Gastroesophageal sphincter (tissue), 3 donors: ENCODE results near the gene ZSCAN9.

Experiments
- POLR2A ChIP-seq, 2 donors: fragments of 450-650 bp; IDR thresholded peaks; one replicate each; pipeline ENCODE4 v1.6.1; 2017; ENCODE audit warnings: antibody characterized with exemption in 2 of 2, mild to moderate bottlenecking in 2 of 2, moderate library complexity in 1 of 2
- POLR2AphosphoS5 ChIP-seq: sonication (generic); formaldehyde crosslinking; IDR thresholded peaks from one replicate; pipeline ENCODE4 v1.6.1; 2017; ENCODE audit warnings: antibody characterized with exemption
- TF ChIP-seq, protein P1 (sequence below), 4 experiments: fragments of 200-600 bp in 2 of 4; fragments of 450-650 bp in 2 of 4; sonication (generic) in 1 of 4; IDR thresholded peaks; one replicate each; pipeline ENCODE4 v1.5.1; 2017 to 2019; ENCODE audit warnings: antibody characterized with exemption in 4 of 4, mild to moderate bottlenecking in 2 of 4, moderate library complexity in 2 of 4

- TF ChIP-seq POLR2AphosphoS5, result no peak
- no peak for TF ChIP-seq POLR2A (IDR thresholded peaks at IDR 0.05)
- TF ChIP-seq, protein P1, sequence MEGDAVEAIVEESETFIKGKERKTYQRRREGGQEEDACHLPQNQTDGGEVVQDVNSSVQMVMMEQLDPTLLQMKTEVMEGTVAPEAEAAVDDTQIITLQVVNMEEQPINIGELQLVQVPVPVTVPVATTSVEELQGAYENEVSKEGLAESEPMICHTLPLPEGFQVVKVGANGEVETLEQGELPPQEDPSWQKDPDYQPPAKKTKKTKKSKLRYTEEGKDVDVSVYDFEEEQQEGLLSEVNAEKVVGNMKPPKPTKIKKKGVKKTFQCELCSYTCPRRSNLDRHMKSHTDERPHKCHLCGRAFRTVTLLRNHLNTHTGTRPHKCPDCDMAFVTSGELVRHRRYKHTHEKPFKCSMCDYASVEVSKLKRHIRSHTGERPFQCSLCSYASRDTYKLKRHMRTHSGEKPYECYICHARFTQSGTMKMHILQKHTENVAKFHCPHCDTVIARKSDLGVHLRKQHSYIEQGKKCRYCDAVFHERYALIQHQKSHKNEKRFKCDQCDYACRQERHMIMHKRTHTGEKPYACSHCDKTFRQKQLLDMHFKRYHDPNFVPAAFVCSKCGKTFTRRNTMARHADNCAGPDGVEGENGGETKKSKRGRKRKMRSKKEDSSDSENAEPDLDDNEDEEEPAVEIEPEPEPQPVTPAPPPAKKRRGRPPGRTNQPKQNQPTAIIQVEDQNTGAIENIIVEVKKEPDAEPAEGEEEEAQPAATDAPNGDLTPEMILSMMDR (IDR thresholded peaks at IDR 0.05), result no peak
These were observed 7.2 kb upstream of the ZSCAN9 start for GRCh38 chr6:28217890-28218289.
